ENCODE data around the gene CNN2. TPM values are rescaled to one million over a fixed set of nuclear protein-coding genes. Genes with fewer than 3 reads are reported as not detected.
A peak's percentile ranks its signal among the peaks of the same experiment; 100 is the strongest.

CNN2 gene
- total RNA-seq, 3 donors from 2014 or later (not counting 1 experiment from before 2014, with no cell fraction given) = 163 to 276 (median 179) TPM

- peak overlapping the region in 1 of 2 donors; percentile 48 for H3K27ac Mint-ChIP-seq
- H3K4me1 ChIP-seq (ENCODE audit: control insufficient read depth, insufficient read depth, low read length) = no peaks in the 10 kb centered on the region
- H3K27ac ChIP-seq (ENCODE audit: low read length) = no peak overlapping the region
- WGBS (ENCODE audit: insufficient coverage) = 95% methylated on average over 73 of the region's 73 CpGs
- H3K27me3 ChIP-seq (ENCODE audit: control insufficient read depth, insufficient read depth, low read length) = no peaks in the 10 kb centered on the region
- intact Hi-C loops (cut with micrococcal nuclease) = no loop called here
- H3K36me3 ChIP-seq (ENCODE audit: control insufficient read depth, insufficient read depth, low read length) = peaks cover 20% of the 10 kb centered on the region
- H3K36me3 Mint-ChIP-seq = no peaks in the 10 kb centered on the region
- DNase-seq = no peak
- no peak for ATAC-seq
- TF ChIP-seq CTCF (IDR thresholded peaks at IDR 0.05) = no peak
- H3K27me3 Mint-ChIP-seq (ENCODE audit: low read depth in 2 of 2) = peaks cover 2% of the 10 kb centered on the region in 2 donors
- no peaks in the 10 kb centered on the region for H3K9me3 ChIP-seq (ENCODE audit: control insufficient read depth, insufficient read depth, low read length)
- H3K4me3 ChIP-seq (ENCODE audit: low read length) = no peak overlapping the region
- H3K4me1 Mint-ChIP-seq = peaks cover 0 to 6% of the 10 kb centered on the region in 2 donors
- H3K4me3 Mint-ChIP-seq = no peak overlapping the region
- H3K9me3 Mint-ChIP-seq = no peaks in the 10 kb centered on the region
Measured at GRCh38 chr19:1007399-1008251, 18.8 kb upstream of the CNN2 start.

DNA sequence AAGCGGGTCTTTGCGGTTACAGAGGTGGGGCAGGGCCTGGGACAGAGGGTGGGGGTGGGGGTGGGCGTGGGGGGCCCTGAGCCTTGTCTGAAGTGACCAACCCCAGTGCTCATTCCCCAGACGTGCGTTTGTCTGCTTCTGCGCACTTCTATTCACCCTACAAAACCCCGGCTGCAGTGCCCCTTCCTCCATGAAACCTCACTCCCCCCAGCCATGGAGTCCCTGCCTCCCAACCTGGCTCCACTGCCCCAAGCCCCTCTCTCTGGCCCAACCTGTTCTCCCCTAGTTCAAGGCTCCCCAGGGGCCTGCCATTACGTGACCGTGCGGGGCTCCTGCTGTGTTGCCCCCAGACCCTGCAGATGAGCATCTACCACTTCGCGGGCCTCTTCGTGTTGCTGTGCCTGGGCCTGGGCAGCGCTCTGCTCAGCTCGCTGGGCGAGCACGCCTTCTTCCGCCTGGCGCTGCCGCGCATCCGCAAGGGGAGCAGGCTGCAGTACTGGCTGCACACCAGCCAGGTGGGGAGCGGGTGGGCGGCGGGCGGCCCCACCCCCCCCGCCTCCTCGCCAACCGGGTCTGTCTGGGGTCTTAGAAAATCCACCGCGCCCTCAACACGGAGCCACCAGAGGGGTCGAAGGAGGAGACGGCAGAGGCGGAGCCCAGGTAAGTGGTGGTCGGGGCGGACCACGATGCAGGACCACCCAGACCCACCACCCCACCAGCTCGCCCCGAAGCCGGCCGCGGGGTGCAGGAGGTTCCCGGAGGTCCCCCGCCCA, 18.0 kb upstream of the CNN2 start:
- H3K4me3 ChIP-seq (ENCODE audit: low read length) = no peak overlapping the region
- H3K27ac ChIP-seq (ENCODE audit: low read length) = no peak overlapping the region
- no peaks in the 10 kb centered on the region for H3K9me3 ChIP-seq (ENCODE audit: control insufficient read depth, insufficient read depth, low read length)
- no peak overlapping the region for H3K4me3 Mint-ChIP-seq
- intact Hi-C loops (cut with micrococcal nuclease) = no loop called here
- no peaks in the 10 kb centered on the region for H3K27me3 Mint-ChIP-seq (ENCODE audit: low read depth in 2 of 2)
- no peaks in the 10 kb centered on the region for H3K27me3 ChIP-seq (ENCODE audit: control insufficient read depth, insufficient read depth, low read length)
- no peaks in the 10 kb centered on the region for H3K4me1 ChIP-seq (ENCODE audit: control insufficient read depth, insufficient read depth, low read length)
- H3K27ac Mint-ChIP-seq = no peak overlapping the region
- WGBS (ENCODE audit: insufficient coverage) = 93% methylated on average over 42 of the region's 45 CpGs
- H3K36me3 Mint-ChIP-seq = no peaks in the 10 kb centered on the region
- no peak for DNase-seq
- no peaks in the 10 kb centered on the region for H3K9me3 Mint-ChIP-seq
- H3K4me1 Mint-ChIP-seq = peaks cover 0 to 4% of the 10 kb centered on the region in 2 donors
- no peak for TF ChIP-seq CTCF (IDR thresholded peaks at IDR 0.05)
- peaks cover 27% of the 10 kb centered on the region for H3K36me3 ChIP-seq (ENCODE audit: control insufficient read depth, insufficient read depth, low read length)
- ATAC-seq = no peak

DNA sequence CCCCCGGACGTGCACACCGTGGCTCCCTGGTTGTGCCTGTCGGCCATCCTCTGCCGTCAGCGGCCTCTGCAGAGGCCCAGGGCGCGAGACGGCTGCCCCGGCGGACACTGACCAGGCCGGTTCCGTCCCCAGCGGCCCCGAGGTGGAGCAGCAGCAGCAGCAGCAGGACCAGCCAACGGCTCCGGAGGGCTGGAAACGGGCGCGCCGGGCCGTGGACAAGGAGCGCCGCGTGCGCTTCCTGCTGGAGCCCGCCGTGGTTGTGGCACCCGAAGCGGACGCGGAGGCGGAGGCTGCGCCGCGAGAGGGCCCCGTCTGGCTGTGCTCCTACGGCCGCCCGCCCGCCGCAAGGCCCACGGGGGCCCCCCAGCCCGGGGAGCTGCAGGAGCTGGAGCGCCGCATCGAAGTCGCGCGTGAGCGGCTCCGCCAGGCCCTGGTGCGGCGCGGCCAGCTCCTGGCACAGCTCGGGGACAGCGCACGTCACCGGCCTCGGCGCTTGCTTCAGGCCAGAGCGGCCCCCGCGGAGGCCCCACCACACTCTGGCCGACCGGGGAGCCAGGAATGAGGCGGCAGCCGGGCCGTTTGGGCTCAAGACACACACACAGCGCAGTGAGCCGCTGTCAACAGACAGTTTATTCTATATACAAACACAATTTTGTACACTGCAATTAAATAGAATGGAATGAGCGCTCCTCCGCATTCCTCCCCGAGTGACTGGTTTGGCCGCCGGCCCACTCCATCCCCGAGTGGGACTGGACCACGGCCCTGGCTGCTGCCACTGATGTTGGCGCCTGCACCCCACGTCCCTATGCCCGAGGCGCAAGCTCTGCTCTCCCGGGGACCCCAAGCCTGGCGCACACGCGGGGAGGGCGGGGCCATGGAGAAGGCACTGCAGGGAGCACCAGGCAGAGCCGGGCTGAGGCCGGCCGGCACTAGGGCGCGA, 17.1 kb upstream of the CNN2 start:
- H3K4me3 Mint-ChIP-seq = no peak overlapping the region
- no peak overlapping the region for H3K27ac Mint-ChIP-seq
- peaks cover 33% of the 10 kb centered on the region for H3K36me3 ChIP-seq (ENCODE audit: control insufficient read depth, insufficient read depth, low read length)

More for the DNA sequence above, 17.1 kb upstream of the CNN2 start:
- H3K27me3 ChIP-seq (ENCODE audit: control insufficient read depth, insufficient read depth, low read length) = no peaks in the 10 kb centered on the region
- H3K9me3 ChIP-seq (ENCODE audit: control insufficient read depth, insufficient read depth, low read length) = no peaks in the 10 kb centered on the region
- TF ChIP-seq CTCF (IDR thresholded peaks at IDR 0.05) = no peak
- DNase-seq (no peak), ATAC-seq (no peak)
- no peak overlapping the region for H3K4me3 ChIP-seq (ENCODE audit: low read length)
- H3K27ac ChIP-seq (ENCODE audit: low read length) = no peak overlapping the region
- Mint-ChIP-seq H3K36me3 (no peaks in the 10 kb centered on the region), H3K4me1 (peaks cover 0 to 4% of the 10 kb centered on the region in 2 donors), H3K27me3 (ENCODE audit: low read depth in 2 of 2) (no peaks in the 10 kb centered on the region), H3K9me3 (no peaks in the 10 kb centered on the region)
- no peaks in the 10 kb centered on the region for H3K4me1 ChIP-seq (ENCODE audit: control insufficient read depth, insufficient read depth, low read length)
- 90% methylated on average over 90 of the region's 92 CpGs for WGBS (ENCODE audit: insufficient coverage)
- intact Hi-C loops (cut with micrococcal nuclease) = no loop called here

All from natural killer cell (primary cell).